SK-N-SH (cell line): ENCODE measurements around the gene CD63.

Experiments
- CHD2 ChIP-seq: fragments of 150-350 bp; IDR thresholded peaks from 2 replicates; pipeline ENCODE4 v1.6.1; 2018; ENCODE audit warnings: low read length; ENCODE audit not compliant: partially characterized antibody
- EP300 ChIP-seq, 2 experiments: IDR thresholded peaks; 2 replicates each; pipeline versions ENCODE4 v1.4.0 to v1.6.1; 2012; ENCODE audit warnings: borderline replicate concordance in 1 of 2, low read depth in 1 of 2, low read length in 1 of 2
- GATA2 ChIP-seq: sonication (generic); formaldehyde crosslinking; IDR thresholded peaks from 2 replicates; pipeline ENCODE4 v1.5.0; 2020; ENCODE audit warnings: mild to moderate bottlenecking, missing genetic modification reagents
- RFX5 ChIP-seq: IDR thresholded peaks from 2 replicates; pipeline ENCODE4 v1.6.1; 2012; ENCODE audit warnings: mild to moderate bottlenecking, improper control_type of control experiment, low read length
- TF ChIP-seq, protein P1 (sequence below): fragments of 200-600 bp; sonication (generic); IDR thresholded peaks from 2 replicates; pipeline ENCODE4 v1.6.1; 2017; ENCODE audit warnings: antibody characterized with exemption, mild to moderate bottlenecking, moderate library complexity
- TF ChIP-seq, protein P2 (sequence below): IDR thresholded peaks from 2 replicates; pipeline ENCODE4; 2012
- TF ChIP-seq, protein P3 (sequence below): IDR thresholded peaks from 2 replicates; pipeline ENCODE4 v1.6.1; 2012; ENCODE audit warnings: mild to moderate bottlenecking, low read depth, low read length, moderate library complexity

DNA sequence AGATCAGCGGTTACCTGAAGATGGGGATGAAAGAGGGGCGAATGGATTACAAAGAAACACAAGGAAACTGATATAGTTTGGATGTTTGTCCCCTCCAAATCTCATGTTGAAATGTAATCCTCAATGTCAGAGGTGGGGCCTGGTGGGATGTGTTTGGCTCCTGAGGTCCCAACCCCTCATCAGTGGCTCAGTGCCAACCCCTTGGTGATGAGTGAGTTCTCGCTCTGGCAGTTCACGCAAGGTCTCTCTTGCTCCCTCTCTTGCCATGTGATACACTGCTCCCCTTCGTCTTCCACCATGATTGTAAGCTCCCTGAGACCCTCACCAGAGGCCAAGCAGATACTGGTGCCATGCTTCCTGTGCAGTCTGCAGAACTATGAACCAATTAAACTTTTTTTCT is 49.1 kb downstream of the CD63 start:
- TF ChIP-seq EP300 (IDR thresholded peaks at IDR 0.05; ENCODE audit: borderline replicate concordance in 1 of 2, low read depth in 1 of 2, low read length in 1 of 2) (no peak), RFX5 (no peak), CHD2 (no peak), GATA2 (CRISPR knock-in tag) (no peak)
- TF ChIP-seq, protein P1, sequence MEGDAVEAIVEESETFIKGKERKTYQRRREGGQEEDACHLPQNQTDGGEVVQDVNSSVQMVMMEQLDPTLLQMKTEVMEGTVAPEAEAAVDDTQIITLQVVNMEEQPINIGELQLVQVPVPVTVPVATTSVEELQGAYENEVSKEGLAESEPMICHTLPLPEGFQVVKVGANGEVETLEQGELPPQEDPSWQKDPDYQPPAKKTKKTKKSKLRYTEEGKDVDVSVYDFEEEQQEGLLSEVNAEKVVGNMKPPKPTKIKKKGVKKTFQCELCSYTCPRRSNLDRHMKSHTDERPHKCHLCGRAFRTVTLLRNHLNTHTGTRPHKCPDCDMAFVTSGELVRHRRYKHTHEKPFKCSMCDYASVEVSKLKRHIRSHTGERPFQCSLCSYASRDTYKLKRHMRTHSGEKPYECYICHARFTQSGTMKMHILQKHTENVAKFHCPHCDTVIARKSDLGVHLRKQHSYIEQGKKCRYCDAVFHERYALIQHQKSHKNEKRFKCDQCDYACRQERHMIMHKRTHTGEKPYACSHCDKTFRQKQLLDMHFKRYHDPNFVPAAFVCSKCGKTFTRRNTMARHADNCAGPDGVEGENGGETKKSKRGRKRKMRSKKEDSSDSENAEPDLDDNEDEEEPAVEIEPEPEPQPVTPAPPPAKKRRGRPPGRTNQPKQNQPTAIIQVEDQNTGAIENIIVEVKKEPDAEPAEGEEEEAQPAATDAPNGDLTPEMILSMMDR, result no peak
- TF ChIP-seq, protein P2, sequence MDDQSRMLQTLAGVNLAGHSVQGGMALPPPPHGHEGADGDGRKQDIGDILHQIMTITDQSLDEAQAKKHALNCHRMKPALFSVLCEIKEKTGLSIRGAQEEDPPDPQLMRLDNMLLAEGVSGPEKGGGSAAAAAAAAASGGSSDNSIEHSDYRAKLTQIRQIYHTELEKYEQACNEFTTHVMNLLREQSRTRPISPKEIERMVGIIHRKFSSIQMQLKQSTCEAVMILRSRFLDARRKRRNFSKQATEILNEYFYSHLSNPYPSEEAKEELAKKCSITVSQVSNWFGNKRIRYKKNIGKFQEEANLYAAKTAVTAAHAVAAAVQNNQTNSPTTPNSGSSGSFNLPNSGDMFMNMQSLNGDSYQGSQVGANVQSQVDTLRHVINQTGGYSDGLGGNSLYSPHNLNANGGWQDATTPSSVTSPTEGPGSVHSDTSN, result no peak
- TF ChIP-seq, protein P3, sequence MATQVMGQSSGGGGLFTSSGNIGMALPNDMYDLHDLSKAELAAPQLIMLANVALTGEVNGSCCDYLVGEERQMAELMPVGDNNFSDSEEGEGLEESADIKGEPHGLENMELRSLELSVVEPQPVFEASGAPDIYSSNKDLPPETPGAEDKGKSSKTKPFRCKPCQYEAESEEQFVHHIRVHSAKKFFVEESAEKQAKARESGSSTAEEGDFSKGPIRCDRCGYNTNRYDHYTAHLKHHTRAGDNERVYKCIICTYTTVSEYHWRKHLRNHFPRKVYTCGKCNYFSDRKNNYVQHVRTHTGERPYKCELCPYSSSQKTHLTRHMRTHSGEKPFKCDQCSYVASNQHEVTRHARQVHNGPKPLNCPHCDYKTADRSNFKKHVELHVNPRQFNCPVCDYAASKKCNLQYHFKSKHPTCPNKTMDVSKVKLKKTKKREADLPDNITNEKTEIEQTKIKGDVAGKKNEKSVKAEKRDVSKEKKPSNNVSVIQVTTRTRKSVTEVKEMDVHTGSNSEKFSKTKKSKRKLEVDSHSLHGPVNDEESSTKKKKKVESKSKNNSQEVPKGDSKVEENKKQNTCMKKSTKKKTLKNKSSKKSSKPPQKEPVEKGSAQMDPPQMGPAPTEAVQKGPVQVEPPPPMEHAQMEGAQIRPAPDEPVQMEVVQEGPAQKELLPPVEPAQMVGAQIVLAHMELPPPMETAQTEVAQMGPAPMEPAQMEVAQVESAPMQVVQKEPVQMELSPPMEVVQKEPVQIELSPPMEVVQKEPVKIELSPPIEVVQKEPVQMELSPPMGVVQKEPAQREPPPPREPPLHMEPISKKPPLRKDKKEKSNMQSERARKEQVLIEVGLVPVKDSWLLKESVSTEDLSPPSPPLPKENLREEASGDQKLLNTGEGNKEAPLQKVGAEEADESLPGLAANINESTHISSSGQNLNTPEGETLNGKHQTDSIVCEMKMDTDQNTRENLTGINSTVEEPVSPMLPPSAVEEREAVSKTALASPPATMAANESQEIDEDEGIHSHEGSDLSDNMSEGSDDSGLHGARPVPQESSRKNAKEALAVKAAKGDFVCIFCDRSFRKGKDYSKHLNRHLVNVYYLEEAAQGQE, result no peak
